HEK293 (cell line): Measurements from ENCODE around the gene KSR1.

ENCODE experiments used
- CTCF ChIA-PET: fragments of 350-600 bp; formaldehyde crosslinking; extraction: SDS; loops from one replicate; lab custom pipeline; 2021; ENCODE audit warnings: antibody characterized with exemption; lab: Yijun Ruan, JAX
- POLR2A ChIA-PET: fragments of 300-600 bp; formaldehyde crosslinking; extraction: SDS; loops from one replicate; lab custom pipeline; 2020; ENCODE audit warnings: antibody characterized with exemption, inconsistent platforms; lab: Yijun Ruan, JAX
- H3K27ac ChIP-seq: fragments of 200-500 bp; sonication (Bioruptor generic); 2 replicates; pipeline ENCODE4 v1.5.1; 2014; ENCODE audit warnings: low read depth, low read length, control low read depth, inconsistent platforms; ENCODE audit errors: extremely low read depth
- H3K36me3 ChIP-seq, 2 experiments: fragments of 200-500 bp in 1 of 2; sonication (Bioruptor generic) in 1 of 2; 1 replicate in 1 of 2; 2 replicates in 1 of 2; pipeline ENCODE4 v1.5.1; 2014 to 2017; ENCODE audit warnings: inconsistent platforms in 2 of 2, low read length in 2 of 2; ENCODE audit not compliant: control insufficient read depth in 2 of 2, insufficient read depth in 1 of 2
- H3K4me1 ChIP-seq: fragments of 200-500 bp; sonication (Bioruptor generic); 2 replicates; pipeline ENCODE4 v1.5.1; 2014; ENCODE audit warnings: mild to moderate bottlenecking, low read length, inconsistent platforms; ENCODE audit not compliant: control insufficient read depth, insufficient read depth
- H3K4me3 ChIP-seq: 2 replicates; pipeline ENCODE4 v1.5.1; 2011; ENCODE audit warnings: low read depth, mild to moderate bottlenecking, control low read depth, low read length, moderate library complexity
- H3K9me3 ChIP-seq: fragments of 200-500 bp; sonication (Bioruptor generic); 2 replicates; pipeline ENCODE4 v1.5.1; 2014; ENCODE audit warnings: low read depth, low read length, inconsistent platforms; ENCODE audit not compliant: control insufficient read depth, insufficient read depth
- KLF1 ChIP-seq: fragments of 450-650 bp; formaldehyde crosslinking; IDR thresholded peaks from 2 replicates; pipeline ENCODE4 v1.5.1; 2016; ENCODE audit warnings: missing biosample characterization, missing genetic modification characterization
- OVOL3 ChIP-seq: fragments of 450-650 bp; formaldehyde crosslinking; IDR thresholded peaks from 2 replicates; pipeline ENCODE4 v1.5.1; 2016; ENCODE audit warnings: missing biosample characterization, missing genetic modification characterization
- PBX3 ChIP-seq: sonication (generic); formaldehyde crosslinking; IDR thresholded peaks from 2 replicates; pipeline ENCODE4 v1.8.1; 2022; ENCODE audit warnings: mild to moderate bottlenecking, moderate library complexity, missing genetic modification reagents
- REPIN1 ChIP-seq: fragments of 450-650 bp; formaldehyde crosslinking; IDR thresholded peaks from 2 replicates; pipeline ENCODE4 v1.5.1; 2017; ENCODE audit warnings: missing biosample characterization, missing genetic modification characterization, low read depth
- SP3 ChIP-seq: fragments of 450-650 bp; formaldehyde crosslinking; IDR thresholded peaks from 2 replicates; pipeline ENCODE4 v1.5.1; 2016; ENCODE audit warnings: missing biosample characterization, missing genetic modification characterization
- WT1 ChIP-seq: fragments of 450-650 bp; formaldehyde crosslinking; IDR thresholded peaks from 2 replicates; pipeline ENCODE4 v1.5.1; 2016; ENCODE audit warnings: missing biosample characterization, missing genetic modification characterization
- ZBTB10 ChIP-seq: fragments of 450-650 bp; formaldehyde crosslinking; IDR thresholded peaks from 2 replicates; pipeline ENCODE4 v1.5.1; 2016; ENCODE audit warnings: missing biosample characterization, missing genetic modification characterization
- ZBTB49 ChIP-seq: fragments of 450-650 bp; formaldehyde crosslinking; IDR thresholded peaks from 2 replicates; pipeline ENCODE4 v1.5.1; 2016; ENCODE audit warnings: missing biosample characterization, missing genetic modification characterization, low read depth
- ZBTB6 ChIP-seq: fragments of 450-650 bp; formaldehyde crosslinking; IDR thresholded peaks from 2 replicates; pipeline ENCODE4 v1.5.1; 2017; ENCODE audit warnings: missing biosample characterization, missing genetic modification characterization
- ZNF266 ChIP-seq: fragments of 450-650 bp; formaldehyde crosslinking; IDR thresholded peaks from 2 replicates; pipeline ENCODE4 v1.5.1; 2016; ENCODE audit warnings: missing biosample characterization, missing genetic modification characterization, low read depth
- ZNF350 ChIP-seq: fragments of 450-650 bp; formaldehyde crosslinking; IDR thresholded peaks from 2 replicates; pipeline ENCODE4 v1.5.0; 2017; ENCODE audit warnings: missing biosample characterization, mild to moderate bottlenecking, missing genetic modification characterization
- ZNF362 ChIP-seq: fragments of 450-650 bp; formaldehyde crosslinking; IDR thresholded peaks from 2 replicates; pipeline ENCODE4 v1.5.1; 2016; ENCODE audit warnings: missing biosample characterization, missing genetic modification characterization
- ZNF37A ChIP-seq: fragments of 450-650 bp; IDR thresholded peaks from 2 replicates; pipeline ENCODE4 v1.5.1; 2018; ENCODE audit warnings: missing biosample characterization, missing genetic modification characterization
- ZNF416 ChIP-seq: fragments of 450-650 bp; formaldehyde crosslinking; IDR thresholded peaks from 2 replicates; pipeline ENCODE4 v1.5.1; 2016; ENCODE audit warnings: missing biosample characterization, missing genetic modification characterization
- ZNF580 ChIP-seq: fragments of 450-650 bp; formaldehyde crosslinking; IDR thresholded peaks from 2 replicates; pipeline ENCODE4 v1.5.1; 2016; ENCODE audit warnings: missing biosample characterization, missing genetic modification characterization
- ZNF623 ChIP-seq: fragments of 450-650 bp; formaldehyde crosslinking; IDR thresholded peaks from 2 replicates; pipeline ENCODE4 v1.5.1; 2016; ENCODE audit warnings: missing biosample characterization, missing genetic modification characterization
- ZNF704 ChIP-seq: fragments of 450-650 bp; formaldehyde crosslinking; IDR thresholded peaks from 2 replicates; pipeline ENCODE4 v1.5.1; 2016; ENCODE audit warnings: missing biosample characterization, missing genetic modification characterization
- ZNF843 ChIP-seq: fragments of 450-650 bp; formaldehyde crosslinking; IDR thresholded peaks from 2 replicates; pipeline ENCODE4 v1.5.1; 2016; ENCODE audit warnings: missing biosample characterization, missing genetic modification characterization
- ZSCAN18 ChIP-seq: fragments of 450-650 bp; formaldehyde crosslinking; IDR thresholded peaks from 2 replicates; pipeline ENCODE4 v1.5.1; 2016; ENCODE audit warnings: missing biosample characterization, missing genetic modification characterization

The KSR1 gene

GRCh38 chr17:27624539-27624938 is 168.3 kb downstream of the KSR1 start:
- Histone ChIP-seq H3K27ac (no peak overlapping the region), H3K4me1 (no peaks in the 10 kb centered on the region), H3K9me3 (no peaks in the 10 kb centered on the region), H3K36me3 (peaks cover 0 to 66% of the 10 kb centered on the region in 2 experiments; a peak in 1 of 3 replicates), H3K4me3 (no peak overlapping the region)
- TF ChIP-seq ZNF416 (tag by site-specific recombination) (no peak), OVOL3 (tag by site-specific recombination) (no peak), KLF1 (tag by site-specific recombination) (0 out of 2 replicates have a peak, but pooled peaks have one; percentile 12), REPIN1 (tag by site-specific recombination) (no peak)
- ChIA-PET CTCF (interaction anchor here (0.6 to 1.2 kb wide), 3 partner anchors 22 to 70 kb away, joined by 3 to 4 read pairs (median 4); no protein-coding TSS in a partner anchor), POLR2A (no interaction called here)

- ChIA-PET POLR2A (no interaction called here), CTCF (interaction anchor here (1.2 to 1.3 kb wide), 2 partner anchors 26 to 29 kb away, joined by 3 to 4 read pairs; no protein-coding TSS in a partner anchor)
- no peak overlapping the region for H3K4me3 ChIP-seq
- TF ChIP-seq SP3 (tag by site-specific recombination), result no peak
- TF ChIP-seq WT1, result no peak
- TF ChIP-seq ZNF843, result no peak
- TF ChIP-seq ZNF37A, result no peak
- TF ChIP-seq PBX3 (CRISPR knock-in tag), result no peak
- no peak for TF ChIP-seq ZSCAN18 (tag by site-specific recombination)
- TF ChIP-seq ZNF362 (tag by site-specific recombination), result no peak
- no peak overlapping the region for H3K27ac ChIP-seq
- no peaks in the 10 kb centered on the region for H3K9me3 ChIP-seq
- peaks cover 0 to 56% of the 10 kb centered on the region in 2 experiments; a peak in 1 of 3 replicates for H3K36me3 ChIP-seq
- H3K4me1 ChIP-seq, result no peaks in the 10 kb centered on the region
Measured at GRCh38 chr17:27625856-27626255, 169.6 kb downstream of the KSR1 start.

GRCh38 chr17:27627514-27627913 is 171.3 kb downstream of the KSR1 start:
- Histone ChIP-seq H3K27ac (no peak overlapping the region), H3K4me1 (no peaks in the 10 kb centered on the region), H3K36me3 (peaks cover 0 to 39% of the 10 kb centered on the region in 2 experiments; a peak in 1 of 3 replicates), H3K4me3 (no peak overlapping the region), H3K9me3 (no peaks in the 10 kb centered on the region)
- POLR2A ChIA-PET, result no interaction called here
- CTCF ChIA-PET, result interaction anchor here (1.6 kb wide), 1 partner anchor 27 kb away, joined by 4 read pairs; no protein-coding TSS in a partner anchor
- TF ChIP-seq ZBTB10 (tag by site-specific recombination), result no peak
- TF ChIP-seq ZNF704 (tag by site-specific recombination), result no peak
- no peak for TF ChIP-seq ZNF350 (tag by site-specific recombination)
- no peak for TF ChIP-seq ZNF623 (tag by site-specific recombination)
- no peak for TF ChIP-seq SP3 (tag by site-specific recombination)
- TF ChIP-seq ZNF266, result no peak
- no peak for TF ChIP-seq ZBTB49
- TF ChIP-seq ZBTB6 (tag by site-specific recombination), result no peak
- TF ChIP-seq ZNF580, result no peak
